HL-60 (cell line): ENCODE measurements around the gene SCIN.

Source experiments
- DNase-seq, 2 experiments: peaks; one replicate each; pipeline ENCODE4 v3.0.0-alpha.2; 2010 to 2020; ENCODE audit warnings: low read depth in 1 of 2, low spot score in 1 of 2
- H3K27ac ChIP-seq: fragments of 250-450 bp; sonication (Bioruptor Pico); replicated peaks from 2 replicates; pipeline ENCODE4 v1.5.1; 2020; ENCODE audit warnings: mild to moderate bottlenecking, moderate library complexity
- H3K27me3 ChIP-seq: fragments of 250-450 bp; sonication (Bioruptor Pico); 2 replicates; pipeline ENCODE4 v1.5.1; 2021; ENCODE audit warnings: mild to moderate bottlenecking, moderate library complexity; ENCODE audit not compliant: insufficient read depth, poor library complexity, severe bottlenecking
- H3K4me3 ChIP-seq: replicated peaks from 2 replicates; pipeline ENCODE4 v1.5.1; 2011; ENCODE audit warnings: mild to moderate bottlenecking, control low read depth, low read length; ENCODE audit not compliant: insufficient read depth
- GABPA ChIP-seq: IDR thresholded peaks from 2 replicates; pipeline ENCODE4 v1.6.1; 2012; ENCODE audit warnings: low read depth
- POLR2AphosphoS5 ChIP-seq: IDR thresholded peaks from 2 replicates; pipeline ENCODE4 v1.6.1; 2012; ENCODE audit warnings: low read depth
- REST ChIP-seq: IDR thresholded peaks from 2 replicates; pipeline ENCODE4 v1.6.1; 2012; ENCODE audit warnings: low read depth; ENCODE audit not compliant: insufficient replicate concordance
- SPI1 ChIP-seq: IDR thresholded peaks from 2 replicates; pipeline ENCODE4 v1.6.1; 2012; ENCODE audit warnings: low read depth, mild to moderate bottlenecking, borderline replicate concordance
- TF ChIP-seq, protein P1 (sequence below): IDR thresholded peaks from one replicate; pipeline ENCODE4 v1.5.1; 2011; ENCODE audit warnings: low read length, control low read depth, inconsistent platforms; ENCODE audit not compliant: insufficient read depth

Gene SCIN

GRCh38 chr7:12649348-12649747 lies 78.8 kb downstream of the SCIN start:
- H3K27me3 ChIP-seq, result no peaks in the 10 kb centered on the region
- no peak for DNase-seq
- no peak overlapping the region for H3K27ac ChIP-seq
- no peak overlapping the region for H3K4me3 ChIP-seq
- TF ChIP-seq GABPA, result no peak
- TF ChIP-seq REST, result no peak
- TF ChIP-seq, protein P1, sequence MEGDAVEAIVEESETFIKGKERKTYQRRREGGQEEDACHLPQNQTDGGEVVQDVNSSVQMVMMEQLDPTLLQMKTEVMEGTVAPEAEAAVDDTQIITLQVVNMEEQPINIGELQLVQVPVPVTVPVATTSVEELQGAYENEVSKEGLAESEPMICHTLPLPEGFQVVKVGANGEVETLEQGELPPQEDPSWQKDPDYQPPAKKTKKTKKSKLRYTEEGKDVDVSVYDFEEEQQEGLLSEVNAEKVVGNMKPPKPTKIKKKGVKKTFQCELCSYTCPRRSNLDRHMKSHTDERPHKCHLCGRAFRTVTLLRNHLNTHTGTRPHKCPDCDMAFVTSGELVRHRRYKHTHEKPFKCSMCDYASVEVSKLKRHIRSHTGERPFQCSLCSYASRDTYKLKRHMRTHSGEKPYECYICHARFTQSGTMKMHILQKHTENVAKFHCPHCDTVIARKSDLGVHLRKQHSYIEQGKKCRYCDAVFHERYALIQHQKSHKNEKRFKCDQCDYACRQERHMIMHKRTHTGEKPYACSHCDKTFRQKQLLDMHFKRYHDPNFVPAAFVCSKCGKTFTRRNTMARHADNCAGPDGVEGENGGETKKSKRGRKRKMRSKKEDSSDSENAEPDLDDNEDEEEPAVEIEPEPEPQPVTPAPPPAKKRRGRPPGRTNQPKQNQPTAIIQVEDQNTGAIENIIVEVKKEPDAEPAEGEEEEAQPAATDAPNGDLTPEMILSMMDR, result no peak
- no peak for TF ChIP-seq SPI1
- TF ChIP-seq POLR2AphosphoS5, result no peak

DNA sequence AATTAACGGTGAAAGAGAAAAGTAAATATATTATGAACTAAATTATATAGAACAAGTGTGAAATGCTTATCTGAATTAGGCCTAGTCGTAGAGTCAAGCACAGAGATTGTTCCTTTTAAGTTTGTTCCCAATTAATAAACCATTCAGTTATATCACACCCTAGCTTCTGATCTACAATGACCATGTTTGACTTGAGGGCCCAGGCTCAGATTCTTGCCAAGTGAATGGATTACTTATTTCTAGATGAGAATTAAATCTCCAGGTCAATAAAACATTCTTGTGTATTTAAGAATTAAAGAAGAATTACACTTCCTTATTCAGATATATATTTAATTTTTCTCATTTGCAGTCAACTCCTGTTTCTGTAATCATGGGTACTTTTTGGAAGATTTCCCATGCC lies 79.6 kb downstream of the SCIN start:
- Histone ChIP-seq H3K4me3 (no peak overlapping the region), H3K27ac (no peak overlapping the region), H3K27me3 (no peaks in the 10 kb centered on the region)
- TF ChIP-seq SPI1, result no peak
- TF ChIP-seq, protein P1, result no peak
- DNase-seq, result no peak

DNA sequence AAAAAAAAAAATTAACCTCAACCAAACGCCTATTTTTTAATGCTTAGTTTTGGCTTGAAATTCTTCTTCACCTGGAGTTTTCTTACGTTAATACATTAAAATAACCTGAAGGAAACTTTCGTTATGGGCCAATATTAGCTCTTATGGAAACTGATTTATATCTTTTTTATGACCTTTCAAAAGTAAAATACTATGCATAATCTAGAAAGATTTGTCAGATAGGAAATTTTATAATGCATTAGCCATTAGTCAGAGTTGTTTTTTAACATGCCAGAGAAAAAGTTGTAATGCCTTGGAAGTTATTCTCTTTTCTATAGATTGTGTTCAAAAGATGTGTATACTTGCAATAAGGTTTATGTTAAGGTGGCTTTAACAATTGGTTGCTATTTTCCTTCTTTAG lies 82.6 kb downstream of the SCIN start:
- Histone ChIP-seq H3K27ac (no peak overlapping the region), H3K4me3 (no peak overlapping the region), H3K27me3 (no peaks in the 10 kb centered on the region)
- TF ChIP-seq, protein P1, result no peak
- TF ChIP-seq GABPA (no peak), POLR2AphosphoS5 (no peak), REST (no peak), SPI1 (no peak)
- DNase-seq, result no peak

GRCh38 chr7:12653518-12653917 lies 83.0 kb downstream of the SCIN start:
- DNase-seq, result no peak
- no peak overlapping the region for H3K4me3 ChIP-seq
- TF ChIP-seq, protein P1, result no peak
- TF ChIP-seq POLR2AphosphoS5 (no peak), GABPA (no peak), SPI1 (no peak), REST (no peak)
- H3K27me3 ChIP-seq, result no peaks in the 10 kb centered on the region
- no peak overlapping the region for H3K27ac ChIP-seq
